ENCODE measurements around the gene NEDD4L.

Gene NEDD4L

DNA sequence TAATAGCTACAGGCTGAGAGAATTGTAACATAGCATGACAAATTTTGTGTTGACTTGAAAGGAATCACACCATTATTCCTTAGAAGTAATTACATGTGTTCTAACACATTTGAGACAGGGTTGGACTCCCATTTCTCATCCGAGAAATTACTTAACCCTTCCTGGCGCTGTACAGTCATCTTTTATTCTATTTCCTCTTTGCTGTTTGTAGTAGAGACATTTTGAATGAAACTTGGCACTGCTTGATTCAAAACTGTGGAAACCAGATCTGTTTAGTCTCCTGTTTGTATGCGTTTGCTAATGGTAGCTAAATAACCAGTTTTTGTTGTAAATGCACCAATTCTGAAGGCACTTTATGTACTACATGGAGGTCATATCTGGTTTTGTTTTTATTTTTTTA is 352.9 kb downstream of the NEDD4L start:
- TF ChIP-seq, protein P1, sequence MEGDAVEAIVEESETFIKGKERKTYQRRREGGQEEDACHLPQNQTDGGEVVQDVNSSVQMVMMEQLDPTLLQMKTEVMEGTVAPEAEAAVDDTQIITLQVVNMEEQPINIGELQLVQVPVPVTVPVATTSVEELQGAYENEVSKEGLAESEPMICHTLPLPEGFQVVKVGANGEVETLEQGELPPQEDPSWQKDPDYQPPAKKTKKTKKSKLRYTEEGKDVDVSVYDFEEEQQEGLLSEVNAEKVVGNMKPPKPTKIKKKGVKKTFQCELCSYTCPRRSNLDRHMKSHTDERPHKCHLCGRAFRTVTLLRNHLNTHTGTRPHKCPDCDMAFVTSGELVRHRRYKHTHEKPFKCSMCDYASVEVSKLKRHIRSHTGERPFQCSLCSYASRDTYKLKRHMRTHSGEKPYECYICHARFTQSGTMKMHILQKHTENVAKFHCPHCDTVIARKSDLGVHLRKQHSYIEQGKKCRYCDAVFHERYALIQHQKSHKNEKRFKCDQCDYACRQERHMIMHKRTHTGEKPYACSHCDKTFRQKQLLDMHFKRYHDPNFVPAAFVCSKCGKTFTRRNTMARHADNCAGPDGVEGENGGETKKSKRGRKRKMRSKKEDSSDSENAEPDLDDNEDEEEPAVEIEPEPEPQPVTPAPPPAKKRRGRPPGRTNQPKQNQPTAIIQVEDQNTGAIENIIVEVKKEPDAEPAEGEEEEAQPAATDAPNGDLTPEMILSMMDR (IDR thresholded peaks at IDR 0.05; ENCODE audit: extremely low read depth, missing control alignments), result no peak
- no peak for DNase-seq (ENCODE audit: low spot score)

DNA sequence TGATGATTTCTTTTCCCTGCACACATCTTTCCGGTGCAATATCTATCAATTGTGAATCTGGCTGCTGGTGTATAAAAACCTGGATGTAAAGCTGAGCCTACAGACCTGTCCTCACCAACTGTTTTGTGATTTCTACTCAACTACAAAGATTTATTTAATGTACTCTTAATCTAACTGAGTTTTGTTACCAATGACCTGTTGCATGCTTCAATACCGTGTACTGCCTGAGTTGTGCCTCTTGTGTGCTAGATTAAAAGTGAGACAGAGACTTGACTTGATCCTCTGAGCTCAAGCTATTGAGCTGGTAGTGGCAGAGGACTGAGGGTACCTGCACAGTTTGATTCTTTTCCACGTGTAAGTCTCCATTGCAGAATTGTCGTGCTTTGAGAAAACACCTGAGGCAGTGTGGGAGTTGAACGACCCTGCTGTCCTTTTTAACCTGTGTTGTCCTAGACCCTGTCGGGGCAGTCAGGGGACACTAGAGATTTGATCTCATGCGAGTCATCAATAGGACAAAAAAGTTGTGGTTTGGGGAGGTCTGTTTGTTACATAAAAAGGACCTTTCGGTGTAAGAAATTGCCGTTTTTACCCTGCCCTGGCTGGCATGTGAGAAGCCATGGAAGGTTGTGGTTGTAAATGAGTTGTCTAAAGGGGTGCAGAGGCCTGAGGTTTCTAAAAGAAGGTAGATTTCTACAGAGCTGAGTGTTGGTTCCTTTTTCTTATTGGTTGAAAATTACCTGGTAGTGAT is 353.5 kb downstream of the NEDD4L start:
- TF ChIP-seq, protein P1 (IDR thresholded peaks at IDR 0.05; ENCODE audit: extremely low read depth, missing control alignments), result no peak
- no peak for DNase-seq (ENCODE audit: low spot score)

GRCh38 chr18:58398648-58399398 is 354.8 kb downstream of the NEDD4L start:
- TF ChIP-seq, protein P1 (IDR thresholded peaks at IDR 0.05; ENCODE audit: extremely low read depth, missing control alignments), result no peak
- DNase-seq (ENCODE audit: low spot score), result no peak

DNA sequence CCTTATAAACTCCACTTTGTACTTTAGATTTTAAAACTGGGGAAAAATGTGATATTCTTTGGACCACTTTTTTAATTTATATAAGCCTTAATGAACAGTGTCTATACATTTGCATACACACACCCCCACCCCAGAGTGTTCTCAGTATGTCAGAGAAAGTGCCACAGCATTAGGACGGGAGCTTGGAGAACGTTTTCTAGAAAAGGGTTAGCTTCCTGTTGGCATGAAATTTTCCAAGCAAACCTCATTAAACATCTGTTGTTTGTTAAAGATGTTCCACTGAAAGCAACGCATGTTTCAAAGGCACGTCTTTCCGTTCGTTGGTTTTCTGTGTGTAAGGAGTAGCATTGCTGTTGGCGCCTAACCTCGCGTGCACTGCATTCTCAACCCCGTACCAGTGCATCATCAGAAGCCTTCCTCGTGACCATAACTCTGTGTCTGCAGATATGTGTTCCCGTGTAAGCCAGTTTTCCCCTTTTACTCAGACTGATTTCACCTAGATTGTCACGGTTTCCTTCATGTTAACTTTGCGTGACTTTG is 356.4 kb downstream of the NEDD4L start:
- TF ChIP-seq, protein P1 (IDR thresholded peaks at IDR 0.05; ENCODE audit: extremely low read depth, missing control alignments), result no peak
- DNase-seq (ENCODE audit: low spot score), result no peak

- TF ChIP-seq, protein P1 (IDR thresholded peaks at IDR 0.05; ENCODE audit: extremely low read depth, missing control alignments), result no peak
- no peak for DNase-seq (ENCODE audit: low spot score)
Observed at GRCh38 chr18:58401191-58401590, 357.2 kb downstream of the NEDD4L start.

DNA sequence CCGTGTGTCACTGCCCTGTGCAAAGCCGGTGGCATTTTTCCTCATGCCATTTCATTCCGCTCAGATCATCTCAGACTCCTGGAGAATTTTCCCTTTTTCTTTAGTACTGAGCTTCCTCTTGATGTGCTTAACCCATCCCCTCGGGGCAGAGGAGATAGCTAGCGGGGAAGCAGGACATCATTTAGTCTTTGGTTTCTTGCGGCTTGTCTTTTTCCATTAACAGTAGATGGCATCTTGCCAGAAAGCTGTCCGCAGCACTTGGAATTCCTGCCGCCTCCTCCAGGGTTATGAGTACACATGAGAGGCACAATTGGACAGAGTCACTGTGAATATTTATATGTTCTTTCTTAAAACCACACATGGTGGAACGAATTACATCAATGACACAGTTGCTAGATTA is 358.2 kb downstream of the NEDD4L start:
- no peak for DNase-seq (ENCODE audit: low spot score)
- TF ChIP-seq, protein P1 (IDR thresholded peaks at IDR 0.05; ENCODE audit: extremely low read depth, missing control alignments), result no peak

Data from GM20000 (cell line).